Measurements from ENCODE around the gene KIZ. TPM values are rescaled to one million over a fixed set of nuclear protein-coding genes. Genes with fewer than 3 reads are reported as not detected.

The KIZ gene
- total and polyA plus RNA-seq, 2 of the 4 experiments (the other 2 are of a cell fraction) = 9.9 to 14.0 TPM

- no peak for DNase-seq
Observed at GRCh38 chr20:21092806-21093205, 33.1 kb upstream of the KIZ start.

More at GRCh38 chr20:21092806-21093205, 33.1 kb upstream of the KIZ start:
- Histone ChIP-seq H3K23ac (ENCODE audit: low read depth, low read length) (no peak overlapping the region), H3K27ac (ENCODE audit: insufficient read depth, low read length) (no peak overlapping the region), H2AK9ac (replicated peaks; ENCODE audit: low read depth, low read length, poor library complexity) (no peak overlapping the region), H4K91ac (ENCODE audit: insufficient read depth, low read depth, low read length) (no peak overlapping the region), H4K8ac (ENCODE audit: low read depth in 2 of 2, low read length in 2 of 2) (no peak overlapping the region), H3K4me1 (ENCODE audit: control insufficient read depth, insufficient read depth, low read length) (no peaks in the 10 kb centered on the region), H3K79me1 (ENCODE audit: low read depth in 1 of 2, low read length in 2 of 2) (no peaks in the 10 kb centered on the region), H2AFZ (replicated peaks; ENCODE audit: low read length, poor library complexity) (no peak overlapping the region), H2BK20ac (ENCODE audit: low read depth, low read length) (no peak overlapping the region), H3K9me1 (ENCODE audit: insufficient read depth, low read length) (no peaks in the 10 kb centered on the region), H3K18ac (ENCODE audit: low read depth, low read length) (no peak overlapping the region), H3K36me3 (ENCODE audit: control insufficient read depth, insufficient read depth, low read length) (no peaks in the 10 kb centered on the region), H4K5ac (ENCODE audit: low read depth, low read length) (no peak overlapping the region), H2BK120ac (ENCODE audit: low read depth, low read length) (no peak overlapping the region), H2BK15ac (ENCODE audit: low read depth, low read length) (no peak overlapping the region), H4K20me1 (ENCODE audit: insufficient read depth, low read length) (no peaks in the 10 kb centered on the region), H3K14ac (replicated peaks; ENCODE audit: low read depth, low read length) (no peak overlapping the region), H2AK5ac (ENCODE audit: low read depth, low read length) (no peak overlapping the region), H3K27me3 (ENCODE audit: control insufficient read depth, insufficient read depth, low read length) (peaks cover 45% of the 10 kb centered on the region), H3K4ac (ENCODE audit: low read depth, low read length) (no peak overlapping the region), H3K56ac (ENCODE audit: extremely low read depth, insufficient read depth, low read length) (no peak overlapping the region), H3K9ac (ENCODE audit: low read depth, low read length) (no peak overlapping the region), H3K4me3 (ENCODE audit: insufficient read depth, low read depth, low read length) (no peak overlapping the region), H3K9me3 (ENCODE audit: control insufficient read depth, insufficient read depth, low read length) (no peaks in the 10 kb centered on the region), H2BK5ac (ENCODE audit: low read depth, low read length, poor library complexity, severe bottlenecking) (no peak overlapping the region), H3K4me2 (ENCODE audit: low read depth, low read length) (no peak overlapping the region)
- intact Hi-C loops (cut with micrococcal nuclease) (no loop called here), in situ Hi-C loops (cut with MboI; ENCODE audit: low sequenced_read_pairs) (no loop called here), dilution Hi-C loops (cut with HindIII; ENCODE audit: low sequenced_read_pairs, unreplicated experiment) (no loop called here)
- no peak for ATAC-seq (ENCODE audit: low read depth)
- ChIA-PET POLR2A (ENCODE audit: unreplicated experiment) (no interaction called here), CTCF (no interaction called here)
- TF ChIP-seq NFE2L2 (IDR thresholded peaks at IDR 0.05; ENCODE audit: low read depth, low read length) = no peak
- TF ChIP-seq RCOR1 (IDR thresholded peaks at IDR 0.05; ENCODE audit: insufficient replicate concordance, low read length) = no peak
- no peak for TF ChIP-seq ELK1 (IDR thresholded peaks at IDR 0.05; ENCODE audit: borderline replicate concordance, low read depth, low read length)
- no peak for TF ChIP-seq SMC3 (IDR thresholded peaks at IDR 0.05; ENCODE audit: low read depth, low read length)
- TF ChIP-seq FOS (IDR thresholded peaks at IDR 0.05; ENCODE audit: low read depth, low read length) = no peak
- no peak for TF ChIP-seq CEBPB (IDR thresholded peaks at IDR 0.05; ENCODE audit: low read depth, low read length)
- no peak for TF ChIP-seq MAFK (IDR thresholded peaks at IDR 0.05; ENCODE audit: low read depth, low read length)
- no peak for TF ChIP-seq RAD21 (IDR thresholded peaks at IDR 0.05; ENCODE audit: low read length)
- WGBS, 2 experiments (ENCODE audit: extremely low coverage in 2 of 2, insufficient read length in 1 of 2) = no CpG with 5 or more reads among the region's 3 CpGs
- BruUV-seq (replicated peaks) = no TSS peak

Measured in IMR-90 (cell line).